ENCODE measurements around the gene EPB41L2. TPM values are rescaled to one million over a fixed set of nuclear protein-coding genes. Genes with fewer than 3 reads are reported as not detected.

EPB41L2 gene
- total RNA-seq, 1 experiment from 2014 or later: 74.8 TPM

DNA sequence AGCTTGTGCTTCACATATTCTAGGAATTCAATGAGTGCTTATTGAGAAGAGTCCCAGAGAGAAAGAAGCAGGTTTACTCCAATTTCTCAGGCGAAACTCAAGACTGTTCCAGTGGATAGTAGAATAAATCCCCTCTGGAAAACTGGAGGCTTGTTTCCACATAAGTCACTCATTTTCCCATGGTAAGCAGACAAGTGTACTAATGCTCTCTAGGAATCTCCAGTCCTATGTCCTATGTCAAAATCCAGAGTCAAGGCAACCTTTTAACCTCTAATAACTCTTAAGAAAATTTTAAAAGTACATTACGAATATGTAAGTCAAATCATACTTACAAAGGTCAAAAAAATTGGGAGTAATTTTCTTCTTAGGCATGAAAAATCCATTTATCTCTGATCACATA lies 200.7 kb downstream of the EPB41L2 start:
- Histone ChIP-seq H3K27me3 (ENCODE audit: insufficient read depth, low read length) (no peaks in the 10 kb centered on the region), H3K4me2 (ENCODE audit: low read length) (no peak overlapping the region), H3K36me3 (ENCODE audit: control insufficient read depth in 1 of 2, insufficient read depth in 2 of 2, low read length in 2 of 2) (no peaks in the 10 kb centered on the region), H3K9me2 (ENCODE audit: insufficient read depth) (no peaks in the 10 kb centered on the region), H4K20me1 (ENCODE audit: insufficient read depth) (no peaks in the 10 kb centered on the region), H3K4me1 (ENCODE audit: control insufficient read depth in 1 of 2, insufficient read depth in 2 of 2, low read length in 2 of 2) (no peaks in the 10 kb centered on the region), H3K9ac (ENCODE audit: low read length) (no peak overlapping the region), H2AFZ (ENCODE audit: low read depth, low read length, poor library complexity, severe bottlenecking) (no peak overlapping the region), H3K9me3 (ENCODE audit: control insufficient read depth in 1 of 2, insufficient read depth in 1 of 2, low read depth in 1 of 2, low read length in 2 of 2) (no peaks in the 10 kb centered on the region), H3K4me3 (replicated peaks in 1 of 2; ENCODE audit: low read depth in 1 of 2, low read length in 2 of 2) (no peak overlapping the region), H3K27ac (ENCODE audit: low read depth, low read length) (no peak overlapping the region), H3K79me2 (ENCODE audit: insufficient read depth, low read length) (no peaks in the 10 kb centered on the region)
- DNase-seq (ENCODE audit: low read depth, low spot score) (no peak), ATAC-seq (no peak)
- CTCF ChIA-PET: no interaction called here
- POLR2A ChIA-PET: no interaction called here
- intact Hi-C loops (cut with micrococcal nuclease): no loop called here
- RAD21 ChIA-PET (ENCODE audit: low non-redundant PET in 1 of 2, low total read pairs in 2 of 2, uncharacterized antibody in 2 of 2, unreplicated experiment in 2 of 2): no interaction called here
- BruUV-seq (replicated peaks): no TSS peak
- TF ChIP-seq TCF7L2 (IDR thresholded peaks at IDR 0.05; ENCODE audit: borderline replicate concordance, extremely low read depth, insufficient read depth, insufficient read length): no peak
- TF ChIP-seq EZH2phosphoT487 (IDR thresholded peaks at IDR 0.05; ENCODE audit: borderline replicate concordance): no peak
- no peak for TF ChIP-seq SIN3A (IDR thresholded peaks at IDR 0.05; ENCODE audit: low read depth)
- no peak for TF ChIP-seq EGR1 (IDR thresholded peaks at IDR 0.05; ENCODE audit: low read depth)
- TF ChIP-seq, protein P1, sequence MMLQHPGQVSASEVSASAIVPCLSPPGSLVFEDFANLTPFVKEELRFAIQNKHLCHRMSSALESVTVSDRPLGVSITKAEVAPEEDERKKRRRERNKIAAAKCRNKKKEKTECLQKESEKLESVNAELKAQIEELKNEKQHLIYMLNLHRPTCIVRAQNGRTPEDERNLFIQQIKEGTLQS (IDR thresholded peaks at IDR 0.05): no peak
- TF ChIP-seq, protein P2, sequence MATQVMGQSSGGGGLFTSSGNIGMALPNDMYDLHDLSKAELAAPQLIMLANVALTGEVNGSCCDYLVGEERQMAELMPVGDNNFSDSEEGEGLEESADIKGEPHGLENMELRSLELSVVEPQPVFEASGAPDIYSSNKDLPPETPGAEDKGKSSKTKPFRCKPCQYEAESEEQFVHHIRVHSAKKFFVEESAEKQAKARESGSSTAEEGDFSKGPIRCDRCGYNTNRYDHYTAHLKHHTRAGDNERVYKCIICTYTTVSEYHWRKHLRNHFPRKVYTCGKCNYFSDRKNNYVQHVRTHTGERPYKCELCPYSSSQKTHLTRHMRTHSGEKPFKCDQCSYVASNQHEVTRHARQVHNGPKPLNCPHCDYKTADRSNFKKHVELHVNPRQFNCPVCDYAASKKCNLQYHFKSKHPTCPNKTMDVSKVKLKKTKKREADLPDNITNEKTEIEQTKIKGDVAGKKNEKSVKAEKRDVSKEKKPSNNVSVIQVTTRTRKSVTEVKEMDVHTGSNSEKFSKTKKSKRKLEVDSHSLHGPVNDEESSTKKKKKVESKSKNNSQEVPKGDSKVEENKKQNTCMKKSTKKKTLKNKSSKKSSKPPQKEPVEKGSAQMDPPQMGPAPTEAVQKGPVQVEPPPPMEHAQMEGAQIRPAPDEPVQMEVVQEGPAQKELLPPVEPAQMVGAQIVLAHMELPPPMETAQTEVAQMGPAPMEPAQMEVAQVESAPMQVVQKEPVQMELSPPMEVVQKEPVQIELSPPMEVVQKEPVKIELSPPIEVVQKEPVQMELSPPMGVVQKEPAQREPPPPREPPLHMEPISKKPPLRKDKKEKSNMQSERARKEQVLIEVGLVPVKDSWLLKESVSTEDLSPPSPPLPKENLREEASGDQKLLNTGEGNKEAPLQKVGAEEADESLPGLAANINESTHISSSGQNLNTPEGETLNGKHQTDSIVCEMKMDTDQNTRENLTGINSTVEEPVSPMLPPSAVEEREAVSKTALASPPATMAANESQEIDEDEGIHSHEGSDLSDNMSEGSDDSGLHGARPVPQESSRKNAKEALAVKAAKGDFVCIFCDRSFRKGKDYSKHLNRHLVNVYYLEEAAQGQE (IDR thresholded peaks at IDR 0.05; ENCODE audit: low read depth): no peak
- TF ChIP-seq FOSL1 (IDR thresholded peaks at IDR 0.05; ENCODE audit: low read depth): no peak
- TF ChIP-seq POLR2A (IDR thresholded peaks at IDR 0.05; ENCODE audit: borderline replicate concordance, extremely low read depth, insufficient read depth, insufficient read length): no peak
- TF ChIP-seq, protein P3, sequence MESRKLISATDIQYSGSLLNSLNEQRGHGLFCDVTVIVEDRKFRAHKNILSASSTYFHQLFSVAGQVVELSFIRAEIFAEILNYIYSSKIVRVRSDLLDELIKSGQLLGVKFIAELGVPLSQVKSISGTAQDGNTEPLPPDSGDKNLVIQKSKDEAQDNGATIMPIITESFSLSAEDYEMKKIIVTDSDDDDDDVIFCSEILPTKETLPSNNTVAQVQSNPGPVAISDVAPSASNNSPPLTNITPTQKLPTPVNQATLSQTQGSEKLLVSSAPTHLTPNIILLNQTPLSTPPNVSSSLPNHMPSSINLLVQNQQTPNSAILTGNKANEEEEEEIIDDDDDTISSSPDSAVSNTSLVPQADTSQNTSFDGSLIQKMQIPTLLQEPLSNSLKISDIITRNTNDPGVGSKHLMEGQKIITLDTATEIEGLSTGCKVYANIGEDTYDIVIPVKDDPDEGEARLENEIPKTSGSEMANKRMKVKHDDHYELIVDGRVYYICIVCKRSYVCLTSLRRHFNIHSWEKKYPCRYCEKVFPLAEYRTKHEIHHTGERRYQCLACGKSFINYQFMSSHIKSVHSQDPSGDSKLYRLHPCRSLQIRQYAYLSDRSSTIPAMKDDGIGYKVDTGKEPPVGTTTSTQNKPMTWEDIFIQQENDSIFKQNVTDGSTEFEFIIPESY (IDR thresholded peaks at IDR 0.05; ENCODE audit: extremely low read depth, insufficient replicate concordance, low read length): no peak
- TF ChIP-seq, protein P4, sequence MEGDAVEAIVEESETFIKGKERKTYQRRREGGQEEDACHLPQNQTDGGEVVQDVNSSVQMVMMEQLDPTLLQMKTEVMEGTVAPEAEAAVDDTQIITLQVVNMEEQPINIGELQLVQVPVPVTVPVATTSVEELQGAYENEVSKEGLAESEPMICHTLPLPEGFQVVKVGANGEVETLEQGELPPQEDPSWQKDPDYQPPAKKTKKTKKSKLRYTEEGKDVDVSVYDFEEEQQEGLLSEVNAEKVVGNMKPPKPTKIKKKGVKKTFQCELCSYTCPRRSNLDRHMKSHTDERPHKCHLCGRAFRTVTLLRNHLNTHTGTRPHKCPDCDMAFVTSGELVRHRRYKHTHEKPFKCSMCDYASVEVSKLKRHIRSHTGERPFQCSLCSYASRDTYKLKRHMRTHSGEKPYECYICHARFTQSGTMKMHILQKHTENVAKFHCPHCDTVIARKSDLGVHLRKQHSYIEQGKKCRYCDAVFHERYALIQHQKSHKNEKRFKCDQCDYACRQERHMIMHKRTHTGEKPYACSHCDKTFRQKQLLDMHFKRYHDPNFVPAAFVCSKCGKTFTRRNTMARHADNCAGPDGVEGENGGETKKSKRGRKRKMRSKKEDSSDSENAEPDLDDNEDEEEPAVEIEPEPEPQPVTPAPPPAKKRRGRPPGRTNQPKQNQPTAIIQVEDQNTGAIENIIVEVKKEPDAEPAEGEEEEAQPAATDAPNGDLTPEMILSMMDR (IDR thresholded peaks at IDR 0.05 in 2 of 3, conservative IDR thresholded peaks at IDR 0.05 in 1 of 3; ENCODE audit: borderline replicate concordance in 1 of 3, insufficient read depth in 1 of 3, low read depth in 2 of 3, low read length in 2 of 3): no peak
- no peak for TF ChIP-seq ZNF274 (IDR thresholded peaks at IDR 0.05; ENCODE audit: low read depth, low read length)
- TF ChIP-seq CBX3 (IDR thresholded peaks at IDR 0.05; ENCODE audit: low read depth): no peak
- TF ChIP-seq YY1 (IDR thresholded peaks at IDR 0.05; ENCODE audit: extremely low read depth, insufficient replicate concordance, low read depth, low read length): no peak
- no peak for TF ChIP-seq SRF (IDR thresholded peaks at IDR 0.05; ENCODE audit: low read depth)
- no peak for TF ChIP-seq EZH2 (IDR thresholded peaks at IDR 0.05)
